ENCODE results near the gene MS4A6E.
A peak's percentile ranks its signal among the peaks of the same experiment; 100 is the strongest.

Gene MS4A6E

GRCh38 chr11:60376601-60377000, 49.5 kb downstream of the MS4A6E start:
- no peak for DNase-seq (ENCODE audit: low spot score)

- DNase-seq (ENCODE audit: low spot score), result peak; percentile 39
Observed at GRCh38 chr11:60377401-60378136, 50.5 kb downstream of the MS4A6E start.

GRCh38 chr11:60378354-60378753, 51.3 kb downstream of the MS4A6E start, which contains the start of gene MS4A7:
TSS of gene MS4A7 (plus strand) at chr11:60378532. CDS start at chr11:60383142, 4,610 bp downstream.
- DNase-seq (ENCODE audit: low spot score), result peak; percentile 64

- DNase-seq (ENCODE audit: low spot score), result no peak
Observed at GRCh38 chr11:60389279-60389910, 62.3 kb downstream of the MS4A6E start.

GRCh38 chr11:60390419-60390818, 63.4 kb downstream of the MS4A6E start:
- no peak for DNase-seq (ENCODE audit: low spot score)

Measured in NAMALWA (cell line).